WTC11 (cell line): Measurements from ENCODE around the gene ERLEC1.

ENCODE experiments used
- AFF4 ChIP-seq: sonication (generic); formaldehyde crosslinking; IDR thresholded peaks from 2 replicates; pipeline ENCODE4 v1.8.1; 2023; ENCODE audit warnings: mild to moderate bottlenecking, missing genetic modification reagents, borderline replicate concordance
- ATF2 ChIP-seq: sonication (generic); formaldehyde crosslinking; IDR thresholded peaks from 2 replicates; pipeline ENCODE4 v1.8.1; 2022; ENCODE audit warnings: low read depth, missing genetic modification reagents, borderline replicate concordance
- E2F4 ChIP-seq: sonication (generic); formaldehyde crosslinking; IDR thresholded peaks from 2 replicates; pipeline ENCODE4 v1.8.1; 2022; ENCODE audit warnings: low read depth, mild to moderate bottlenecking, moderate library complexity, missing genetic modification reagents, borderline replicate concordance
- MAX ChIP-seq: sonication (generic); formaldehyde crosslinking; IDR thresholded peaks from 2 replicates; pipeline ENCODE4 v1.8.0; 2022; ENCODE audit warnings: mild to moderate bottlenecking, missing genetic modification reagents
- SP1 ChIP-seq: sonication (generic); formaldehyde crosslinking; conservative IDR thresholded peaks from 2 replicates; pipeline ENCODE4 v1.8.1; 2022; ENCODE audit warnings: missing genetic modification reagents
- ZNF263 ChIP-seq: sonication (generic); formaldehyde crosslinking; IDR thresholded peaks from 2 replicates; pipeline ENCODE4 v1.8.1; 2022; ENCODE audit warnings: low read depth, mild to moderate bottlenecking, moderate library complexity, missing genetic modification reagents
- TF ChIP-seq, protein P1 (sequence below): sonication (generic); formaldehyde crosslinking; IDR thresholded peaks from 2 replicates; pipeline ENCODE4 v1.8.1; 2023; ENCODE audit warnings: mild to moderate bottlenecking, moderate library complexity, missing genetic modification reagents
- TF ChIP-seq, protein P2 (sequence below): fragments of 200-600 bp; IDR thresholded peaks from 2 replicates; pipeline ENCODE4 v1.8.0; 2022; ENCODE audit warnings: antibody characterized with exemption

DNA sequence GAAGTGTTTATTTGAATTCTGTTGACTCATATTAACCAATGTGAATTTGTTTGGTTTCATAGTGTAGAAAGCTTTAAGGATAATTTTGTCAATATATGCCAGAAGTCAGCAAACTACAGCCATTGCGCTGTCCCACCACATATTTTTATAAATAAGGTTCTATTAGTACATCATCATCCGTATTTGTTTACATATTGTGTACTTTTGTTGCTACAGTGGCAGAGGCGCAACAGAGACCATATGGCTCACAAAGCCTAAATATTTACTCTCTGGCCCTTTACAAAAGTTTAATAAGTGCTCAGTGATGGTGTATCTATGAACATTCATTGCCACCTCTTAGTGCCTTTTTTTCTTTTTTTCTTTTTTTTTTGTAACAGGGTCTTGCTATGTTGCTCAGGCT lies 6.4 kb downstream of the ERLEC1 start:
- no peak for TF ChIP-seq ZNF263 (CRISPR knock-in tag)
- no peak for TF ChIP-seq AFF4 (CRISPR knock-in tag)
- TF ChIP-seq, protein P1, sequence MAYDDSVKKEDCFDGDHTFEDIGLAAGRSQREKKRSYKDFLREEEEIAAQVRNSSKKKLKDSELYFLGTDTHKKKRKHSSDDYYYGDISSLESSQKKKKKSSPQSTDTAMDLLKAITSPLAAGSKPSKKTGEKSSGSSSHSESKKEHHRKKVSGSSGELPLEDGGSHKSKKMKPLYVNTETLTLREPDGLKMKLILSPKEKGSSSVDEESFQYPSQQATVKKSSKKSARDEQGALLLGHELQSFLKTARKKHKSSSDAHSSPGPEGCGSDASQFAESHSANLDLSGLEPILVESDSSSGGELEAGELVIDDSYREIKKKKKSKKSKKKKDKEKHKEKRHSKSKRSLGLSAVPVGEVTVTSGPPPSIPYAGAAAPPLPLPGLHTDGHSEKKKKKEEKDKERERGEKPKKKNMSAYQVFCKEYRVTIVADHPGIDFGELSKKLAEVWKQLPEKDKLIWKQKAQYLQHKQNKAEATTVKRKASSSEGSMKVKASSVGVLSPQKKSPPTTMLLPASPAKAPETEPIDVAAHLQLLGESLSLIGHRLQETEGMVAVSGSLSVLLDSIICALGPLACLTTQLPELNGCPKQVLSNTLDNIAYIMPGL = no peak
- TF ChIP-seq, protein P2, sequence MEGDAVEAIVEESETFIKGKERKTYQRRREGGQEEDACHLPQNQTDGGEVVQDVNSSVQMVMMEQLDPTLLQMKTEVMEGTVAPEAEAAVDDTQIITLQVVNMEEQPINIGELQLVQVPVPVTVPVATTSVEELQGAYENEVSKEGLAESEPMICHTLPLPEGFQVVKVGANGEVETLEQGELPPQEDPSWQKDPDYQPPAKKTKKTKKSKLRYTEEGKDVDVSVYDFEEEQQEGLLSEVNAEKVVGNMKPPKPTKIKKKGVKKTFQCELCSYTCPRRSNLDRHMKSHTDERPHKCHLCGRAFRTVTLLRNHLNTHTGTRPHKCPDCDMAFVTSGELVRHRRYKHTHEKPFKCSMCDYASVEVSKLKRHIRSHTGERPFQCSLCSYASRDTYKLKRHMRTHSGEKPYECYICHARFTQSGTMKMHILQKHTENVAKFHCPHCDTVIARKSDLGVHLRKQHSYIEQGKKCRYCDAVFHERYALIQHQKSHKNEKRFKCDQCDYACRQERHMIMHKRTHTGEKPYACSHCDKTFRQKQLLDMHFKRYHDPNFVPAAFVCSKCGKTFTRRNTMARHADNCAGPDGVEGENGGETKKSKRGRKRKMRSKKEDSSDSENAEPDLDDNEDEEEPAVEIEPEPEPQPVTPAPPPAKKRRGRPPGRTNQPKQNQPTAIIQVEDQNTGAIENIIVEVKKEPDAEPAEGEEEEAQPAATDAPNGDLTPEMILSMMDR = no peak
- TF ChIP-seq SP1 (CRISPR knock-in tag) = no peak
- TF ChIP-seq MAX (CRISPR knock-in tag) = no peak
- no peak for TF ChIP-seq E2F4 (CRISPR knock-in tag)
- no peak for TF ChIP-seq ATF2 (CRISPR knock-in tag)
